ENCODE measurements around the gene NEURL1B. TPM values are rescaled to one million over a fixed set of nuclear protein-coding genes. Genes with fewer than 3 reads are reported as not detected.

NEURL1B gene
- polyA plus RNA-seq, 2 of the 4 experiments (the other 2 are of a cell fraction) = 0.89 to 2.1 TPM

DNA sequence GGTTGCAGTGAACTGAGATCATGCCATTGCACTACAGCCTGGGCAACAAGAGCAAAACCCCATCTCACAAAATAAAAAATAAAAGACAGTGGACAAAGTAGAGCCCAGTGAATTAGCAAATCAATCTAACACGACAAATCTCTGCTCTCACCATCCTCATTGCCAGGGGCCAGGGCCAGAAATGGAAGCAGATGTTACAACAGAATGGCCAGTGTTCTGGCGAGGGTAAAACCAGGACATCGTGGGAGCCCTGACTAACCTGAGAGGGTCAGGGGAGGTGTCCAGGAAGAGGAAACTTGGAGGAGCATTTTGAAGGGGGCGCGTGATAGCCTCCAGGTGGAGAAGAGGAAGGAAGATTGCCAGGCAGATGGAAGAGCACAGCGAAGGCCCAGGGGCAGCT lies 58.4 kb downstream of the NEURL1B start:
- POLR2A ChIA-PET = no interaction called here
- Histone ChIP-seq H3K4me3 (no peak overlapping the region), H3K4me2 (no peak overlapping the region), H3K9me3 (no peaks in the 10 kb centered on the region), H3K4me1 (peaks cover 8% of the 10 kb centered on the region; the same call in 2 of the 3 replicates), H3K27ac (no peak overlapping the region)
- no peak for ATAC-seq
- CTCF ChIA-PET = interaction anchor here (0.7 to 6.5 kb wide), 10 partner anchors 13 to 584 kb away, joined by 3 to 198 read pairs (median 9); no protein-coding TSS in a partner anchor
- DNase-seq (ENCODE audit: low read depth in 1 of 2, low spot score in 1 of 2) = no peak
- TF ChIP-seq TFCP2L1 (CRISPR knock-in tag; IDR thresholded peaks at IDR 0.05) (no peak), RNF2 (IDR thresholded peaks at IDR 0.05; ENCODE audit: borderline replicate concordance, low read depth) (no peak), ZC3H11A (IDR thresholded peaks at IDR 0.05) (no peak), ZNF302 (CRISPR knock-in tag; IDR thresholded peaks at IDR 0.05) (no peak), CHD4 (IDR thresholded peaks at IDR 0.05; ENCODE audit: borderline replicate concordance) (no peak)
- TF ChIP-seq, protein P1, sequence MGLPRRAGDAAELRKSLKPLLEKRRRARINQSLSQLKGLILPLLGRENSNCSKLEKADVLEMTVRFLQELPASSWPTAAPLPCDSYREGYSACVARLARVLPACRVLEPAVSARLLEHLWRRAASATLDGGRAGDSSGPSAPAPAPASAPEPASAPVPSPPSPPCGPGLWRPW (IDR thresholded peaks at IDR 0.05) = no peak
- no peak for FAIRE-seq
- 80% methylated on average over 6 of the region's 6 CpGs for WGBS (ENCODE audit: missing lambda C conversion rate)

DNA sequence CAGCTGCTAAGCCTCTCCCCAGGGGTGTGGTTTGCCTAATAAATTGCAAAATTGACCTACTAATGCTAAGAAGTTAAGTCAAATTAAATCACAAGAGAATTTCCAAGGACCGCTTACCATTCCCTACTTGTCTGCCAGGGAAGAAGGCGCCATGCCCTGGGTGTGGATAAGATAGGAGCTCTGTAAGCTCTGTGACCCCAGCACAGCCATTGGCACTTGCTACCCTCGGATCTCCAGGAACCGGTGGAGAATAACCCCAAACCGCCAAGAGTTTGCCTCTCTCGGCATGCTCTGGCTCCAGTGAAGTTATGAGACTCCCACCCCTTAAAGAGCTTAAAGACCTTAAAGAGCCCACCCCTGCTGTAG lies 58.9 kb downstream of the NEURL1B start:
- WGBS (ENCODE audit: missing lambda C conversion rate) = 83% methylated on average over 6 of the region's 6 CpGs
- ATAC-seq (no peak), DNase-seq (ENCODE audit: low read depth in 1 of 2, low spot score in 1 of 2) (no peak), FAIRE-seq (no peak)
- POLR2A ChIA-PET = no interaction called here
- H3K9me3 ChIP-seq = no peaks in the 10 kb centered on the region
- no peak overlapping the region for H3K4me3 ChIP-seq
- CTCF ChIA-PET = interaction anchor here (0.7 to 6.5 kb wide), 11 partner anchors 13 to 584 kb away, joined by 3 to 100 read pairs (median 4); partner anchors contain the start of gene RPL26L1
- no peak overlapping the region for H3K4me2 ChIP-seq
- peaks cover 8% of the 10 kb centered on the region; the same call in 2 of the 3 replicates for H3K4me1 ChIP-seq
- TF ChIP-seq ZFP36 (IDR thresholded peaks at IDR 0.05; ENCODE audit: borderline replicate concordance, partially characterized antibody) (no peak), POLR2AphosphoS2 (conservative IDR thresholded peaks at IDR 0.05; ENCODE audit: low read length) (no peak), NFE2L2 (conservative IDR thresholded peaks at IDR 0.05; ENCODE audit: low read length) (no peak)
- TF ChIP-seq, protein P2, sequence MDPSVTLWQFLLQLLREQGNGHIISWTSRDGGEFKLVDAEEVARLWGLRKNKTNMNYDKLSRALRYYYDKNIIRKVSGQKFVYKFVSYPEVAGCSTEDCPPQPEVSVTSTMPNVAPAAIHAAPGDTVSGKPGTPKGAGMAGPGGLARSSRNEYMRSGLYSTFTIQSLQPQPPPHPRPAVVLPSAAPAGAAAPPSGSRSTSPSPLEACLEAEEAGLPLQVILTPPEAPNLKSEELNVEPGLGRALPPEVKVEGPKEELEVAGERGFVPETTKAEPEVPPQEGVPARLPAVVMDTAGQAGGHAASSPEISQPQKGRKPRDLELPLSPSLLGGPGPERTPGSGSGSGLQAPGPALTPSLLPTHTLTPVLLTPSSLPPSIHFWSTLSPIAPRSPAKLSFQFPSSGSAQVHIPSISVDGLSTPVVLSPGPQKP (IDR thresholded peaks at IDR 0.05; ENCODE audit: low read depth, low read length) = no peak
- no peak overlapping the region for H3K27ac ChIP-seq

DNA sequence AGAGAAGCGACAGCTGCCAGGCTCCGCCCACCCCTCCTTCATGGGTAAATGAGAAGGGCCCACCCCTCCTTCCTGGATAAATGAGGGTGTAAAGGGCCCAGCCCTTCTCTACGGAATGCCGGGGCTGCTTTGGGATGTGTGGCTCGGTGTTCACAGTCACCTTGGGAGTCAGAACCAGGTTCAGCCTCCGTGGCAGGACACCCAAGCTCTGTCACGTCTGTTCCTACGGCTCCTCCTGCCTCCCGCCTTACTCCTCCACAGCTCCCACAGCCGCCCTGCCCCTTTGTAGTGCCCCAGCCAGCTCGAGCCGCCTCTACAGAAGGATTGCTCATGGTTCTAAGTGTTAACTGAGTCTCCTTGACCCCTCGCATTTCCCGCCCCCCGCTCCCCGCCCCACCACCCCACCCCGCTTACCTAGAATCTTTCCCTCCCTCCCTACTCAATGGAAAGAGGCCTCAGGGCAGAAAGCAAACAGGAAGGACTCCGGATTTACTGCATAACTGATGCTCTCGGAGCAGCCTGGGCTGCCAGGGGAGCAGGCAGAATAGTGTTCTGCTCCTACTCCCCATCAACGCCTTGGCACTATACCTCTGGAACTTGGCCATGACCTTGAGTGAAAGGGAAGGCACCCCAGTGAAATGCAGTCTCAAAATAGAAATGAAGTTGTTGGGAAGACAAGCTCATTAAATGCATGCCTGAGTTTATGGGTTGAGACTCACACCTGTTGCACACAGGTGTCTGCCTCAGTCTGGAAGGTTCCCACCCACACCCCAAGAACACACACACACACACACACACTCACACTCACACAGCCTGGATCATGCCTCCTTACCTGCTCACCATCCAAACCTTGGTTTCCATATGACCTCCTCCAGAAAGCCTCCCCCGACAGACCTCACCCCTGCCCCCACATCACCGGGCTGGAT lies 59.6 kb downstream of the NEURL1B start:
- peaks cover 8% of the 10 kb centered on the region; the same call in 2 of the 3 replicates for H3K4me1 ChIP-seq
- TF ChIP-seq RCOR1 (IDR thresholded peaks at IDR 0.05; ENCODE audit: low read depth, low read length) = no peak
- TF ChIP-seq RFX5 (IDR thresholded peaks at IDR 0.05) = no peak
- no peak for TF ChIP-seq HEYL (CRISPR knock-in tag; IDR thresholded peaks at IDR 0.05)
- TF ChIP-seq, protein P3, sequence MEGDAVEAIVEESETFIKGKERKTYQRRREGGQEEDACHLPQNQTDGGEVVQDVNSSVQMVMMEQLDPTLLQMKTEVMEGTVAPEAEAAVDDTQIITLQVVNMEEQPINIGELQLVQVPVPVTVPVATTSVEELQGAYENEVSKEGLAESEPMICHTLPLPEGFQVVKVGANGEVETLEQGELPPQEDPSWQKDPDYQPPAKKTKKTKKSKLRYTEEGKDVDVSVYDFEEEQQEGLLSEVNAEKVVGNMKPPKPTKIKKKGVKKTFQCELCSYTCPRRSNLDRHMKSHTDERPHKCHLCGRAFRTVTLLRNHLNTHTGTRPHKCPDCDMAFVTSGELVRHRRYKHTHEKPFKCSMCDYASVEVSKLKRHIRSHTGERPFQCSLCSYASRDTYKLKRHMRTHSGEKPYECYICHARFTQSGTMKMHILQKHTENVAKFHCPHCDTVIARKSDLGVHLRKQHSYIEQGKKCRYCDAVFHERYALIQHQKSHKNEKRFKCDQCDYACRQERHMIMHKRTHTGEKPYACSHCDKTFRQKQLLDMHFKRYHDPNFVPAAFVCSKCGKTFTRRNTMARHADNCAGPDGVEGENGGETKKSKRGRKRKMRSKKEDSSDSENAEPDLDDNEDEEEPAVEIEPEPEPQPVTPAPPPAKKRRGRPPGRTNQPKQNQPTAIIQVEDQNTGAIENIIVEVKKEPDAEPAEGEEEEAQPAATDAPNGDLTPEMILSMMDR (IDR thresholded peaks at IDR 0.05) = no peak
- no peak for TF ChIP-seq JUNB (IDR thresholded peaks at IDR 0.05)
- FAIRE-seq = no peak
- H3K4me3 ChIP-seq = no peak overlapping the region
- WGBS (ENCODE audit: missing lambda C conversion rate) = 61% methylated on average over 22 of the region's 22 CpGs
- no peak overlapping the region for H3K4me2 ChIP-seq
- H3K9me3 ChIP-seq = no peaks in the 10 kb centered on the region
- ChIA-PET POLR2A (no interaction called here), CTCF (interaction anchor here (0.7 to 6.5 kb wide), 12 partner anchors 12 to 1612 kb away, joined by 3 to 100 read pairs (median 4); partner anchors contain the start of gene RPL26L1)
- DNase-seq (ENCODE audit: low read depth in 1 of 2, low spot score in 1 of 2) = no peak
- H3K27ac ChIP-seq = no peak overlapping the region
- no peak for ATAC-seq

DNA sequence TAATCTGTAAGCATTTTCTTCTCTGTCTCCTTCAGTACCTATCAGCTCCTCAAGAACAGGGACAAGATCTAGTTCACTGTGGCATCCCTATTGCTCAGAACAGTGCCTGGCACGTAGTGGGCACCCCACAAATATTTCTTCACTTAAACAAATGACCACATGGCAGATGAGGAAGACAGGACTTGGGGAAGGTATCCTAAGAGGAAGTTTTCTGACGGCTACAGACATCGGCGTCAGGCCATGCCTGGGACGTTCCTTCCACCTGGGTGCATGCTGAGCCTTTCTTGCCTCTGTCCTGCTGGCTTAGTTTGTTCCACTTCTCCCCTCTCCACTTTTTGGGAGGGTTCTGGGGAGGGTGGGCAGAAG lies 60.2 kb downstream of the NEURL1B start:
- ChIA-PET POLR2A (no interaction called here), CTCF (interaction anchor here (1.1 to 2.0 kb wide), 8 partner anchors 11 to 1611 kb away, joined by 3 to 9 read pairs (median 4); no protein-coding TSS in a partner anchor)

More for the DNA sequence above, 60.2 kb downstream of the NEURL1B start:
- no peak overlapping the region for H3K4me3 ChIP-seq
- DNase-seq (ENCODE audit: low read depth in 1 of 2, low spot score in 1 of 2) (no peak), FAIRE-seq (no peak), ATAC-seq (no peak)
- H3K27ac ChIP-seq = no peak overlapping the region
- WGBS (ENCODE audit: missing lambda C conversion rate) = 73% methylated on average over 5 of the region's 5 CpGs
- H3K4me2 ChIP-seq = no peak overlapping the region
- TF ChIP-seq, protein P4, sequence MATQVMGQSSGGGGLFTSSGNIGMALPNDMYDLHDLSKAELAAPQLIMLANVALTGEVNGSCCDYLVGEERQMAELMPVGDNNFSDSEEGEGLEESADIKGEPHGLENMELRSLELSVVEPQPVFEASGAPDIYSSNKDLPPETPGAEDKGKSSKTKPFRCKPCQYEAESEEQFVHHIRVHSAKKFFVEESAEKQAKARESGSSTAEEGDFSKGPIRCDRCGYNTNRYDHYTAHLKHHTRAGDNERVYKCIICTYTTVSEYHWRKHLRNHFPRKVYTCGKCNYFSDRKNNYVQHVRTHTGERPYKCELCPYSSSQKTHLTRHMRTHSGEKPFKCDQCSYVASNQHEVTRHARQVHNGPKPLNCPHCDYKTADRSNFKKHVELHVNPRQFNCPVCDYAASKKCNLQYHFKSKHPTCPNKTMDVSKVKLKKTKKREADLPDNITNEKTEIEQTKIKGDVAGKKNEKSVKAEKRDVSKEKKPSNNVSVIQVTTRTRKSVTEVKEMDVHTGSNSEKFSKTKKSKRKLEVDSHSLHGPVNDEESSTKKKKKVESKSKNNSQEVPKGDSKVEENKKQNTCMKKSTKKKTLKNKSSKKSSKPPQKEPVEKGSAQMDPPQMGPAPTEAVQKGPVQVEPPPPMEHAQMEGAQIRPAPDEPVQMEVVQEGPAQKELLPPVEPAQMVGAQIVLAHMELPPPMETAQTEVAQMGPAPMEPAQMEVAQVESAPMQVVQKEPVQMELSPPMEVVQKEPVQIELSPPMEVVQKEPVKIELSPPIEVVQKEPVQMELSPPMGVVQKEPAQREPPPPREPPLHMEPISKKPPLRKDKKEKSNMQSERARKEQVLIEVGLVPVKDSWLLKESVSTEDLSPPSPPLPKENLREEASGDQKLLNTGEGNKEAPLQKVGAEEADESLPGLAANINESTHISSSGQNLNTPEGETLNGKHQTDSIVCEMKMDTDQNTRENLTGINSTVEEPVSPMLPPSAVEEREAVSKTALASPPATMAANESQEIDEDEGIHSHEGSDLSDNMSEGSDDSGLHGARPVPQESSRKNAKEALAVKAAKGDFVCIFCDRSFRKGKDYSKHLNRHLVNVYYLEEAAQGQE (IDR thresholded peaks at IDR 0.05) = no peak
- TF ChIP-seq TFCP2L1 (CRISPR knock-in tag; IDR thresholded peaks at IDR 0.05) (no peak), MYC (IDR thresholded peaks at IDR 0.05; ENCODE audit: borderline replicate concordance, low read length) (no peak), SMC3 (IDR thresholded peaks at IDR 0.05) (no peak), KDM1A (IDR thresholded peaks at IDR 0.05; ENCODE audit: low read depth) (no peak)
- peaks cover 8% of the 10 kb centered on the region; the same call in 2 of the 3 replicates for H3K4me1 ChIP-seq
- no peaks in the 10 kb centered on the region for H3K9me3 ChIP-seq

Measured in A549 (cell line).